Type B pancreatic cell (in vitro differentiated cells): ENCODE measurements around the gene ATP2B1. TPM values are rescaled to one million over a fixed set of nuclear protein-coding genes. Genes with fewer than 3 reads are reported as not detected.

Source experiments
- DNase-seq: peaks from one replicate; pipeline ENCODE4 v3.0.0; 2021; ENCODE audit warnings: mixed read lengths; ENCODE audit not compliant: unreplicated experiment; ENCODE audit errors: extremely low spot score
- H3K27ac Mint-ChIP-seq: 2 replicates; pipeline ENCODE4 v1.8.0; 2021; ENCODE audit warnings: mild to moderate bottlenecking, mixed read lengths
- H3K27me3 Mint-ChIP-seq: 2 replicates; pipeline ENCODE4 v1.8.0; 2021; ENCODE audit warnings: mixed read lengths
- H3K36me3 Mint-ChIP-seq: 2 replicates; pipeline ENCODE4 v1.8.0; 2021; ENCODE audit warnings: mixed read lengths
- H3K4me1 Mint-ChIP-seq: one replicate; pipeline ENCODE4 v1.8.0; 2021; ENCODE audit warnings: mixed read lengths; ENCODE audit not compliant: unreplicated experiment
- H3K4me3 Mint-ChIP-seq: 2 replicates; pipeline ENCODE4 v1.8.0; 2021; ENCODE audit warnings: mild to moderate bottlenecking, mixed read lengths
- H3K9me3 Mint-ChIP-seq: 2 replicates; pipeline ENCODE4 v1.8.0; 2021; ENCODE audit warnings: mixed read lengths
- CTCF ChIP-seq: fragments of 200-600 bp; sonication (generic); conservative IDR thresholded peaks from 2 replicates; pipeline ENCODE4 v1.5.0; 2021; ENCODE audit warnings: antibody characterized with exemption, mild to moderate bottlenecking
- total RNA-seq: library from RNA; stranded (reverse); gene quantifications from 2 replicates; pipeline ENCODE4 v1.2.1, GENCODE V29; 2021; ENCODE audit warnings: low replicate concordance

The ATP2B1 gene
- total RNA-seq, 1 donor from 2014 or later = 95.2 TPM

DNA sequence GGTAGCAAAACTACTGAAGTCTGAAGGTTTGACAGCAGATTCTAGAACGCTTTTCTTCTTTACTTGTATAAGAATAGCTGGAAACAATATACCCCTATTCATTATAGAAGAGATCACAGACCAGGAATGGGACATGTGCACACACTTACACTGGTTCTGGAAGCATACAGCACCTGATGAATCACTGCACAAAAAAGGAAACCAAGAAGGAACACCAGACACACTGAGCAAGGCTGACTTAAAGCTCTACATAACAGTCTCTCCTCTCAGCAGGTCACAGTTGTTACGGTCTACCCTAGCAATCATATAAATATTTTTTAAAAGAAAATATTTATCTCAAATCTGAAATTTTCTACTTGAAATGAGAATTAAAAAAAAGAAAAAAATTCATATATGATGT lies 13.5 kb downstream of the ATP2B1 start:
- DNase-seq = no peak

DNA sequence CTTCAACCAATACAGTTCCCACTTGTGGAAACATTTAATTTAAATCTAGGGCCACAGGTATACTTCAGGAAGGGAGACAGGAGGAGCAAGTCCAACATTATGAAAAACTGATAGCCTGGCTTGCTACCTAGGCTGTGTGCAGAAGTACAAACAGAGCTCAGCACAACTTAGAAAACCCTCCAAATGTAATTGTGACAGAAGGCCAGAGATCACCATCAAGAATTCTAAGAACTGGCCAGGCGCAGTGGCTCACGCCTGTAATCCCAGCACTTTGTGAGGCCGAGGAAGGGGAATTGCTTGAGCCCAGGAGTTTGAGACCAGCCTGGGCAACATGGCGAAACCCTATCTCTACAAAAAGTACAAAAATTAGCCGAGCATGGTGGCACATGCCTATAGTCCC lies 14.1 kb downstream of the ATP2B1 start:
- no peak overlapping the region for H3K27ac Mint-ChIP-seq
- DNase-seq = no peak
- H3K4me3 Mint-ChIP-seq = no peak overlapping the region
- no peaks in the 10 kb centered on the region for H3K27me3 Mint-ChIP-seq
- no peak for TF ChIP-seq CTCF
- H3K36me3 Mint-ChIP-seq = peaks cover 5% of the 10 kb centered on the region
- peaks cover 49% of the 10 kb centered on the region for H3K4me1 Mint-ChIP-seq
- H3K9me3 Mint-ChIP-seq = no peaks in the 10 kb centered on the region

More for the DNA sequence above, 13.5 kb downstream of the ATP2B1 start:
- no peaks in the 10 kb centered on the region for H3K27me3 Mint-ChIP-seq
- H3K36me3 Mint-ChIP-seq = peaks cover 5% of the 10 kb centered on the region
- H3K9me3 Mint-ChIP-seq = no peaks in the 10 kb centered on the region
- no peak for TF ChIP-seq CTCF
- no peak overlapping the region for H3K4me3 Mint-ChIP-seq
- H3K27ac Mint-ChIP-seq = no peak overlapping the region
- H3K4me1 Mint-ChIP-seq = peaks cover 49% of the 10 kb centered on the region

DNA sequence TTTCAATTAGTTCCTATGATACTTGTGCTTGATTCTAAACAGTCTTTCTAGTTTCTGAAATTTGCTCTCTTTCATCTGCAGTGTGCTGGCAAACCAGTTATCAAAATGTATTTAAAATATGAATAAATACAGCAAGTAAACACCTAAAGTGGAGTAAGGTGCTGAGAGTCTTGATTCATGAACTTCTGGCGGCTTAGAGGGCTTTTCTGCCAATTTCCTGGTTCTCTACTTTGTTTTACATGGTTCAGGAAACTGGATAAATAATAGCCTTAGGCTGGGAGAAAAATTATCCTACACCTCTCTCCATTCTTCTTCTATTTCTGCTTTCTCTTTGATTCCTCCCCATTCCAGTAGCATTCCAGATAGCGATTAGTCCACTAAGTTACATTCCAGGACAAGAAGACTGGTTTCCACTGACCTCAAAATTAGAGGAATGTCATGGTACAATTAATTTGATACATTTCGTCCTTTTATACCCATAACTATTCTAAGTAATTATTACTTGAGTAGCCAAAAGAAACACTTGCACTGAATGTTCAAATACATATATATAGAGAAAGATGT lies 14.9 kb downstream of the ATP2B1 start:
- Mint-ChIP-seq H3K27me3 (no peaks in the 10 kb centered on the region), H3K27ac (no peak overlapping the region), H3K4me3 (no peak overlapping the region), H3K4me1 (peaks cover 45% of the 10 kb centered on the region), H3K36me3 (peaks cover 5% of the 10 kb centered on the region), H3K9me3 (no peaks in the 10 kb centered on the region)
- DNase-seq = no peak
- no peak for TF ChIP-seq CTCF

- no peaks in the 10 kb centered on the region for H3K9me3 Mint-ChIP-seq
- no peak for DNase-seq
- H3K4me1 Mint-ChIP-seq = peaks cover 45% of the 10 kb centered on the region
- no peaks in the 10 kb centered on the region for H3K36me3 Mint-ChIP-seq
- no peaks in the 10 kb centered on the region for H3K27me3 Mint-ChIP-seq
- TF ChIP-seq CTCF = no peak
- no peak overlapping the region for H3K27ac Mint-ChIP-seq
- H3K4me3 Mint-ChIP-seq = no peak overlapping the region
Observed at GRCh38 chr12:89692439-89692838, 16.2 kb downstream of the ATP2B1 start.

GRCh38 chr12:89691659-89692058 lies 17.0 kb downstream of the ATP2B1 start:
- Mint-ChIP-seq H3K27ac (no peak overlapping the region), H3K4me3 (no peak overlapping the region), H3K4me1 (peaks cover 37% of the 10 kb centered on the region), H3K9me3 (no peaks in the 10 kb centered on the region), H3K36me3 (no peaks in the 10 kb centered on the region), H3K27me3 (no peaks in the 10 kb centered on the region)
- no peak for TF ChIP-seq CTCF
- DNase-seq = no peak

- Mint-ChIP-seq H3K9me3 (peaks cover 5% of the 10 kb centered on the region), H3K27ac (no peak overlapping the region), H3K36me3 (peaks cover 4% of the 10 kb centered on the region), H3K27me3 (no peaks in the 10 kb centered on the region), H3K4me1 (peaks cover 31% of the 10 kb centered on the region), H3K4me3 (no peak overlapping the region)
- DNase-seq = no peak
- TF ChIP-seq CTCF = no peak
Observed at GRCh38 chr12:89690925-89691324, 17.7 kb downstream of the ATP2B1 start.
